A673 (cell line): ENCODE results near the gene ZNF714.

Experiments
- CTCF ChIP-seq: fragments of 300-800, 200-600 bp; sonication (generic); conservative IDR thresholded peaks from 2 replicates; pipeline ENCODE4 v1.5.1; 2017; ENCODE audit warnings: low read depth, mild to moderate bottlenecking, antibody characterized with exemption, low read length, moderate library complexity, mixed read lengths
- EZH2 ChIP-seq: fragments of 200-600 bp; sonication (generic); IDR thresholded peaks from 2 replicates; pipeline ENCODE4 v1.6.1; 2017; ENCODE audit warnings: borderline replicate concordance, low read depth, mild to moderate bottlenecking, mixed read lengths, antibody characterized with exemption, low read length; ENCODE audit not compliant: poor library complexity, severe bottlenecking

DNA sequence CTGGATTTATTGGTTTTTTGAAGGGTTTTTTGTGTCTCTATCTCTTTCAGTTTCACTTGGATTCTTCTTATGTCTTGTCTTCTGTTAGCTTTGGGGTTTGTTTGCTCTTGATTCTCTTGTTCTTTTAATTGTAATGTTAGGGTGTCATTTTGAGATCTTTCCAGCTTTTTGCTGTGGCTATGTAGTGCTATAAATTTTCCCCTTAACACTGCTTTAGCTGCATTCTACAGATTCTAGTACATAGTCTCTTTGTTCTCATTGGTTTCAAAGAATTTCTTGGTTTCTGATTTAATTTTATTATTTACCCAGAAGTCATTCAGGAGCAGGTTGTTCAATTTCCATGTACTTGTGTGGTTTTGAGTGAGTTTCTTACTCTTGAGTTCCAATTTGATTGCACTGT is 37.0 kb upstream of the ZNF714 start:
- TF ChIP-seq CTCF, result no peak
- TF ChIP-seq EZH2, result no peak
